Glomerular visceral epithelial cell (primary cell): ENCODE data around the gene RSPH6A.
"Not testable (repeated sequence)": the region's sequence is repeated elsewhere in the genome, so short reads cannot be mapped to it uniquely, and the experiment has no call there.

Experiments used
- DNase-seq: peaks from one replicate; pipeline ENCODE4 v3.0.0-alpha.2; 2016; ENCODE audit errors: extremely low spot score

RSPH6A gene

GRCh38 chr19:45766869-45767346, 48.2 kb downstream of the RSPH6A start:
- no peak for DNase-seq

- DNase-seq: no peak
Observed at GRCh38 chr19:45766296-45766868, 48.7 kb downstream of the RSPH6A start.

DNA sequence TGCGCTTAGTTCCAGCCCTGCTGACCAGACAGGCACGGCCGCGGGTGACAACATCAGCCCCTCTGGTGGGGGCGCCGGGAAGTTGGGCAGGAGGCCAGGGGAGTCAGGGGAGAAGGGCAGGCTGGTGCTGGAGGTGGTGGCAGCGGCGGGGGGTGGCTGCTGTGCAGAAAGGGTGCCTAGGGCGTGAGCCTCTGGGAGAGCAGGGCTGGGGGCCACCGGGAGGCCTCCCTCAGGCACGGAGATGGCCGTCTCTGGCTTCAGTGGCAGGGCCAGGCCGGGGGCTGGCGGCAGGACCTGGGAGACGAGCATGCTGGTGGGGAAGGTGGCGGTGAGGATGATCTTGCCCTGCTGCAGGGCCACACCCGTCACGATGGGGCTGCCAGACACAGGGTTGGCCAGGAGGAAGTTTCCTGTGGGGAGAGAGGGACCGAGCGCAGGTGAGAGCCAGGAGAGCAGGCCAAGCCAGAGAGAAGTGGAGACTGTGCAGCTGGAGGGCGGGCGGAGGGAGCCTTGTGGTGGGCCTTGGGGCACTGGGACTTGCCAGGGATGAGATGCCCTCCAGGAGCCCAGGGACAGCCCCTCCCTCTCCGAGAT, 49.3 kb downstream of the RSPH6A start:
- no peak for DNase-seq

DNA sequence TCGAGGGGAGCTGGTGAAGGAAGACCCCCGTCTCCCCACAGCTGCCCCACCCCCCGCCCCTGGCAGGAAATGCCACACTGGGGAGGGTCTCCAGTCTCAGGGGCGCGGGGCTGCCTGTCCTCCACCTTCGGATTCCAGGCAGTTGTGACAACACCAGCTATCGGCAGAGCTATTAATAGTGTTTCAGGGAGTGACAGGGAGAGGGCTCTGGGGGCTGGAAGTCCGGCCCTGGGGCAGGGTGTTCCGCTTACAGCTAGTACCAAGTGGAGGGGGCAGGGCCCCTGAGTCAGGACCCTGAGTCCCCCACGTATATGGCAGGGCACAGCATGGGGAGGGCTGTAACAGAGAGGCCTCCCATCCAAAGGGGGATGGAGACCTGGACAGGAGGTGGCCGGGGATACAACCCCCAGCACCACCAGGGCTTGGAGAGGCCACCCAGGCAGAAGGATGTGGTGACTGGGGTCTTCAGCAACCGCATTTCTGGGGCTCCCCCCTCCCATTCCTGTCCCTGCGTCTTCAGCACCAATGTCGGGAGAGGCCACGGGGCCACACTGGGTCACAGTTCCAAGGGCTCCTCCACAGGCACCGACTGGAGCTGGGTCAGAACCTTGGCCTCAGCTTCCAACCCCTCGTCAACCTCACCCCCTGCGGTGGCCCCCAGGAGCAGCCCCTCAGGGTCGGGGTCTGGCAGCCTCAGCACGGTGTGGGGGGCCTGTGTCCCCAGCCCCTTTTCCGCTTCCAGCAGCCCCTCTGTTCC, 50.0 kb downstream of the RSPH6A start:
- DNase-seq: no peak

DNA sequence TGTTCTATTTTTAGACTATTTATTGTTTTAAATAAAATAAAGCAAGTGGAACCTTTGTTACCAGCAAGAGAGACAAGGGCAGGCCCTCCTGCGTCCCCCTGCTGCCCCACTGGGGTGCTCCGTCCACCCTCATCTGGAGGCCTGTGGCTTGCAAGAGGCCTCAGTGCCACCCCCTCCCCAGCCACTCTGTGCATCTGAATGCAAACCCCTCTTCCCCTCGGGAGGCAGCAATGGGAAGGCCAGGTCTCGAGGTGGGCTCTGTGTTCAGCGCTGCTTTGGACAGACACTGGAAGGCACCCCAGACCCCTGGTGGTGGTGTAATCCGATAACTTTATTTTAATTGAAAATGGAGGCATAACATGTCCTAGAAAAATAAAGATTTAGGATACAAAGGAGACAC, 50.6 kb downstream of the RSPH6A start:
- no peak for DNase-seq

GRCh38 chr19:45763691-45764294, 51.3 kb downstream of the RSPH6A start:
- DNase-seq: no peak

DNA sequence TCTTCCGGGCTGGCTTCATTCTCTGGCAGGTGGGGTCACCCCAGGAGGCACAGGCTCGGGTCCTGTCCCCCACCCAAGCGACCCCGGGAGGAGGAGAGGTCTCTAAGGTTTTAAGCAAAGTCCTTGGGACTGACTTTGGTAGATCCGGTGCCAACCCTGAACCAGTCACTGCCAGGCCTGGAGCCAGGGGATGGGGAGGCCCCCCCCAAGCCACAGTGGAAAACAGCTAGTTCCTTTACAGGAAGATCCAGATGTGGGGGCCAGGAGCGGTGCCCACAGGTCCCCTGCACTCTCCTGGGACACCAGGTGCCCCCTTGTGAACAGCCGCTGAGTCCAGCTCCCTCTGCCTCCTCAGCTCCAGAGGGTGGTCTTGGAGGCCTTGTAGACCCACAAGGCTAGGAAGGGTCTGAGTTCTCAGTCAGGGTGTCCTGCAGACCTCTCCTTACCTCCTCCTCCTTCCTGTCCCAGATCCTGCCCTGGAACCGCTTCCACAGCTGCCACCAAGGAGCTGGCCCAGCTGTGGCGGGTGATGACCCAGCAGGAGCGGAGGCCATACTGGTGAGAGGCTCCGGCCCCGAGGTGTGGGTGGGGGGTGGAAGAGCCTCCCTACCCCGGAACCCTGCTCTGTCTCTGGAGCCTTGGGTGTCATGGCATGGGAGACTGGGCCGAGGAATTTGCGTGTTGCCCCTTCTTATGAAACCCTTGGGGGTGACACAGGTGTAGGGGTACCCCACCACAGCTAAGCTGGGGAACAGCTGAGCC, 52.1 kb downstream of the RSPH6A start:
- no peak for DNase-seq

DNA sequence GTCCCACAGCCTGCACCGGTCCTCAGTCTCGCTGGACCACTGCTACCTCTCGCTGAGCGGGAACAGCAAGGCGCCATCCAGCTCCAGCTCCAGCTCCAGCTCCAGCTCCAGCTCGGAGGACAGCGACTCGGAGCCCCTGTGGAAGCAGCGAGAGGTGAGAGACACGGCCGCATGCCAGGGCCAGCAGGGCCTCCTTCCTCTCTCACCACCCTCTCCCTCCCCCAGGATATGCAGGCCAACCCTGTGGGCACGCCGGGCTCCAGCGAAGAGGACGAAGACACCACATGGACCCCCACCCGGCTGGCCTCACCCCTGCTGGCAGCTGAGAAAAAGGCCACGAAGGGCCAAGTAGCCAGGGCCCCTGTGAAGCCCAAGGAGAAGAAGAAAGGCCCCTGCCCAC, 53.4 kb downstream of the RSPH6A start:
- DNase-seq: no peak

GRCh38 chr19:45758921-45759320, 56.2 kb downstream of the RSPH6A start:
- DNase-seq: no peak

DNA sequence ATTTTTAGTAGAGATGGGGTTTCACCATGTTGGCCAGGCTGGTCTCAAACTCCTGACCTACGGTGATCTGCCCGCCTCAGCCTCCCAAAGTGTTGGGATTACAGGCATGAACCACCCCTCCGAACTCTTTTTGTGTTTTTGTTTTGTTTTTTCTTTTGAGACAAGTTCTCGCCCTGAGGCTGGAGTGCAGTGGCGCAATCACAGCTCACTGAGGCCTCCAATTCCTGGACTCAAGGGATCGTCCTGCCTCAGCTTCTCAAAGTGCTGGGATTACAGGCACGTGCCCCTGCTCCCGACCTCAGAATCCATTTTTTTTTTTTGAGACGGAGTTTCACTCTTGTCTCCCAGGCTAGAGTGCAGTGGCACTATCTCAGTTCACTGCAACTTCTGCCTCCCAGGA, 57.4 kb downstream of the RSPH6A start:
- DNase-seq: no peak

DNA sequence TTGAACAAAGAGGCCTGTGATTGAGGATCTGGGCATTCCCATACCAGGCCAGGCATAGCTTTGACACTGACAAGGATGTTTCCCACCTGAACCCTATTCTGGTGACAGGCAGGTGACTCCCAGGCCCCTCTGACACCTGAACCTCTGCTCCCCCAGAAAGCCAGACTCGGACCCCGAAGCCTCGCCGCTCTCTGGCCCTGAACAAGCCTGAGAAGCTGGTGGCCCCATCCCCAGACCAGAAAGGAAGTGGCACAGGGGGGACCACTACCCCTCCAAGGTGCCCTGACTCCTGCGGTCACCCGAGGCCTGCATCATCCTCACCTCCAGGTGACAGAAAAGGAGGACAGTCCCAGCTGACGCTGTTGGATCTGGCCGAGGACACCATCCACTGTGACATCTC, 60.8 kb downstream of the RSPH6A start:
- no peak for DNase-seq

DNA sequence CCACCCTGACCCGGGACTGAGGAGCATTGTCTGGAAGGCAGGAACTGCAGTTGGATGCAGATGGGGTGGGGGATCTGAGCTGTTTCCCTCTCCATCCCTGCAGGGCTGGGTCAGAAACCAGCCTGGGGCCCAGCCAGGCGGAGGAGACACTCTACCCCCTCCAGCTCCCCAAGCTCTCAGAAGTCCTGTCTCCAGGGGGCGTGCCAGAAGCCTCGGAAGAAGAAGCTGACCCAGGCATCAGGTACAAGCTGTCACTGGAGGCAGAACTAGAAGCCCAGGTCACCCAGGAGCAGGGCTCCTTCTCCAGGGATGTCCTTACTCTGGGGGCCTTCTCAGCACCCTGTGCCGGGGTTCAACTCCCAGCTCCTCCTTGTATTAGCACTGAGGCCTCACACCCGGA, 61.6 kb downstream of the RSPH6A start:
- DNase-seq: no peak

DNA sequence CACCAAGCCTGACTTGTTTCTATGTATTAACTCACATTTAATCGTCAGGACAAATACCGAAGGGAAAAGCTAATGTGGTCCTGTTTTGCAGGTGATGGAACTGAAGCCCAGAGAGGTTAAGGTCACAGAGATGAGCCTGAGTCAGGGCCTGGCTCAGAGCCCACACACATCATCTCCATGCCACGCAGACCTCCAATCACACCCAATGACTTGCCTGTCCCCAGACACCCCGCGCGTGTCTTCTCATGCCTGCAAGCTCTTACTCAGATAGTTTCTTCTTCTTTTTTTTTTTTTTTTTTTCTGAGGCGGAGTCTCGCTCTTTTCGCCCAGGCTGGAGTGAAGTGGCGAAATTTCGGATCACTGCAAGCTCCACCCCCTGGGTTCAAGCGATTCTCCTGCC, 62.5 kb downstream of the RSPH6A start:
- DNase-seq: no peak

GRCh38 chr19:45751483-45751882, 63.6 kb downstream of the RSPH6A start:
- not testable (repeated sequence) for DNase-seq

- no peak for DNase-seq
Observed at GRCh38 chr19:45747513-45747912, 67.6 kb downstream of the RSPH6A start.

DNA sequence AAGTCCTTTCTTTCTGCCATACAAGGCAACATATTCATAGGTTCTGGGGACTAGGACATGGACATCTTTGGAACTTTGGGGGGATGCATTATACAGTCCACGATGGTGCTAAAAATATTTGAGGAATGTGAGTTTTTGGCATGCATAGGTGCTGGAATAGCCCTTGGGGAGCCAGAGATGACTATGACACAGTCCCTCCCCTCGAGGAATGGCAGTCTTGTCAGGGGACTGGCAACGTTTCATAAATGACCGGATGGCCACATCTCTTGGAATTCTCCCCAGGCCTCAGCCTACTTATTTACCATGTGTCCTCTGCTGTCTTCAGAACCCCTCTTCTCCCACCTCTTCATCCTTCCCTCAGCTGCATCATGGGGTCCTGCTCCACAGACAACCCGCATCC, 68.2 kb downstream of the RSPH6A start:
- DNase-seq: no peak
